Pulmonary artery endothelial cell (primary cell): ENCODE data around the gene TRIM49D1. TPM values are rescaled to one million over a fixed set of nuclear protein-coding genes. Genes with fewer than 3 reads are reported as not detected.
"Not testable (repeated sequence)": the region's sequence is repeated elsewhere in the genome, so short reads cannot be mapped to it uniquely, and the experiment has no call there.

Experiments used
- DNase-seq: peaks from one replicate; pipeline ENCODE4 v3.0.0-alpha.2; 2011; ENCODE audit warnings: low read depth, low spot score
- total RNA-seq: library from RNA; depleted of rRNA; stranded (reverse); fragments of >200 nt; gene quantifications from 2 replicates; pipeline ENCODE4 v1.2.3, GENCODE V29; 2014

TRIM49D1 gene, protein sequence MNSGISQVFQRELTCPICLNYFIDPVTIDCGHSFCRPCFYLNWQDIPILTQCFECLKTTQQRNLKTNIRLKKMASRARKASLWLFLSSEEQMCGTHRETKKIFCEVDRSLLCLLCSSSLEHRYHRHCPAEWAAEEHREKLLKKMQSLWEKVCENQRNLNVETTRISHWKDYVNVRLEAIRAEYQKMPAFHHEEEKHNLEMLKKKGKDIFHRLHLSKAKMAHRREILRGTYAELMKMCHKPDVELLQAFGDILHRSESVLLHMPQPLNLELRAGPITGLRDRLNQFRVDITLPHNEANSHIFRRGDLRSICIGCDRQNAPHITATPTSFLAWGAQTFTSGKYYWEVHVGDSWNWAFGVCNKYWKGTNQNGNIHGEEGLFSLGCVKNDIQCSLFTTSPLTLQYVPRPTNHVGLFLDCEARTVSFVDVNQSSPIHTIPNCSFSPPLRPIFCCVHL
- not detected in 2 replicates for total RNA-seq

DNA sequence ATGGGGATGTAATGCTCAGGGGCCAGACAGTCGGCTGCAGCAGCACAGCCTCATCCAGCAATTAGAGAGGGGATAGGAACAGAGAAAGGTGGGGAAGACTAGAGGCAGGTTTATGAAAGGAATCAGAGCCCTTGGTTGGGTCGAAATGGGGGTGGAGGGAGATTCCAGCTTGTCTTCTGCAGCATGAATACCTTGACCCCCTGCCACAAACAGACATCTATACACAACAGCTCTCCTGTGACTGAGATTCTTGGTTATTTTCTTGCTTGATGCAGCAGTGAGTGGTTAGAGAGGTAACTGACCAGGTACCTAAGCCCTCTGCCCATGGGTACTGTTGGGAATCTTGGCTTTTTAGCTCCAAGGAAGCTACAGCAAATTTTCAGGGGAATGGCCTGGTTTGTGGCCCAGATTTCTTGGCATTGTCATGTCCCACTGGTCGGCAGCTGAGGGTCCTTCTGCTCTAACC, at the start of gene TRIM49D1:
TRIM49D1 (minus strand) TSS at position 51 of the 466 bp plus-strand sequence. CDS start 4,535 bp downstream, outside the sequence.
- no peak for DNase-seq

DNA sequence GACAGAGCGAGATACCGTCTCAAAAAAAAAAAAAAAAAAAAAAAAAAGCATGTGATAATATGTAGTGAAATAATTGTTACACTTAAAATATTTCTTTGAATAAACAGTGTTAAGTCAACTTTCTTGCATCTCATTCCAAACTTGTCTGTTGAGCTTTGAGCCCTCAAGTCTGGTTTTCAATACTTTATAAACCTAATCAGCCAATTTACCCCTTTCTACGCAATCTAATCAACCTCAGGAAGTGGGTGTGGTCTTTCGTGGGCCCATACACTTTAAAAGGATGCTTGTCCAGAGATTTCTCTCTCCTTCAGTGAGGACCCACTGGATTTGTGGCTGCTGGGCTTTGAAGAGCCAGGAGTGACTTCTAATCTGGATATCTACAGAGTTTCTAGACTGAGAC, 43.7 kb upstream of the TRIM49D1 start, which contains the start of gene TRIM64:
TRIM64 (plus strand) TSS at position 301 of the 400 bp plus-strand sequence. CDS start 2,467 bp downstream, outside the sequence.
- DNase-seq, result not testable (repeated sequence)

DNA sequence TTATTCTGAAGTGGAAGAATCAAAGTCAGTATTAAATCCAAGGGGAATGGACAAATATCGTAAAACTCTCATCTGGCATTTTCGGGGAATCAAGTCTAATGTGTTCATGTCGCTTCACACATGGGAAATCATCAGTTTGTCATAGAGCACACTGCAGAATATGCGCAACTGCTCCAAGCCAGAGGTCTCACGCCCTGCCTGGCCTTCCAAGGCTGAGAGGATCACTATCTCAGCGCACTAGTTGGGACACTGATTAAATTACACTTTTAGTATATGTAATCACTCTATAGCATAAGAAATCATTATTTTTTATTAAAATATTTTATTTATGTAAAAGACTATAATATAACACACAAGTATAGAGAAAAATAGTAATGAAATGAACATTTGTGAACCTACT, 38.8 kb upstream of the TRIM49D1 start:
- not testable (repeated sequence) for DNase-seq

DNA sequence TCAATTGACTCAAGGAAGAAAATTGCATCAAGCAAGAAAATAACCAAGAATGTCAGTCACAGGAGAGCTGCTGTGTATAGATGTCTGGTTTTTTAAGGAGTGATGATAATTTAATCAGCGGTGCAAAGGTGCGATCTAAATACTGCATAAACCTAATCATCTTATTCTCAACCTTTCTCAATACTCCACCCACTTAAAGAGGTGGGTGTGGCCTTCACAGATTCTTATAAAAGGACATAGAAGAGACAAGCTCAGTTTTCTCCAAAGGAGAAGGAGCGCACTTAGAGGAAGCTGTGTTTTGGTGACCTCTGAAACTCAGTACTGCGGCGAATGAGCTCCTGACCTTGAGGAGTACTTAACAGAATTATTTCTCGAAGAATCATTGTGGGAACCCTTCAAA, 1.7 kb upstream of the TRIM49D1 start, which contains the start of gene TRIM49D2:
TRIM49D2 (plus strand) TSS at position 301 of the 400 bp plus-strand sequence. CDS start 2,698 bp downstream, outside the sequence.
- DNase-seq, result not testable (repeated sequence)

DNA sequence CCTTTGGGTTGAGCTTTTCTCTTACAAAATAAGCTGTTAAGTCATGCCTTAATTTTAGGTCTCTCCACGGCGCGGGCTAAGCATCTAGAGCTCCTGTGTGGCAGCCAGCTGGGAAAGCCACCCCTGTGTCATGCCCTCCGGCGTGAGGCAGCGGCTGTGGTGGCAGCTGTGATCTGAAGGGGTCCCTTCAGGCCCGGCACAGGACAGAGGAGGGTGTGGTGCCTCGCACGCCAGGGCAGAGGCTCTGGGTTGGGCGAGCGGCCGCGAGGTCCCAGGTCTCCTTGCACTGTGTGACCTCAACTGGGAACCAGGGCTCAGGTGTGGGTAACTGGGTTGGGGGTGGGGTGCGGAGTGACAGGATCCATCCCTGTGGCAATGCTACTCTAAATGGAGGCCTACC, 21.2 kb downstream of the TRIM49D1 start:
- not testable (repeated sequence) for DNase-seq

DNA sequence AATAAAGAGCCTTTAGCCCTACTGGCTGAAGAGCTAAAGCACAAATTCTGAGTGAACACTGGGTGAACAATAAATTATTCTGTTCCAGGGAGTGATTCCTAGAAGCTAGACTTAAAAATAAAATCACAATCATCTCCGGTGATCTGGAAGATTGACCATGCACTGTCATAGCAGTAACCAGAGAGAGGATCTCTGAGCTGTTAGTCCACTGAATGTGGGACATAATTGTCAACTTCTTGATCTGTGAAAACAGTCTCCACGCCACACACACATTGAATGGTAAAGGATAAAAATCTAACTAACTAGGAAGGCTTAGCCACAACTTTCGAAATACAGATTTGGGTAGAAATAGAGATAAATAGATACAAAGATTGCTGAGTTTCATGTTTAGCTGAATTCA, 28.8 kb downstream of the TRIM49D1 start:
- not testable (repeated sequence) for DNase-seq

DNA sequence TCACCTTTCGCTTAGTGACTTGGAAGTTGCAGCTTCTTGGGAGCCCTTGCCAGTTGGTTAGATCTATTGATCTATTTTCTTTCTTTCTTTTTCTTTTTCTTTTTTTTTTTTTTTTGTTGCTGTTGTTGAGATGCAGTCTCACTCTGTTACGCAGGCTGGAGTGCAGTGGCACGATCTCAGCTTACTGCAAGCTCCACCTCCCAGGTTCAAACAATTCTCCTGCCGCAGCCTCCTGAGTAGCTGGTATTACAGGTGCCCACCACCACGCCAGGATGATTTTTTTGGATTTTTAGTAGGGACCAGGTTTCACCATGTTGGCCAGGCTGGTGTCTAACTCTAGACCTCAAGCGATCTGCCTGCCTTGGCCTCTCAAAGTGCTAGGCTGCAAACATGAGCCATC, 44.5 kb downstream of the TRIM49D1 start:
- not testable (repeated sequence) for DNase-seq

DNA sequence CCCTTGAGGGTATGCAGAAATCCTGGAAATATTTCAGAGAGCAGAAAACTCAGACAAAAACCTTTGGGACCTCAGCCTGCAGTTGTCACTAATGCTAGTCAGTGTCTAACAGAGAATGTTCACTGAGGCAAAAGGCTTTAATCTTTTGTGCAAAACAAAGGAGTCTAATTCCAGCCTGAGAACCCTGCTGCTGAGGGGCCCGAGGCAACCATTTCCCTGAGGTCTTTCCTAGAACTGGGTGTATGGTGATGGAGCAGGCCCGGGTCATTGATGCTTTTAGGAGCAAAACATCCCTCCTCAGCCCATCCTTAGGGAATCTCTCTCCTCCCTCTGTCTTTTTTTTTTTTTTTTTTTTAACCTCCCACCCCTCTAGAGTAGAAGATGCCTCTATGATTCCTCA, 49.5 kb downstream of the TRIM49D1 start:
- not testable (repeated sequence) for DNase-seq

DNA sequence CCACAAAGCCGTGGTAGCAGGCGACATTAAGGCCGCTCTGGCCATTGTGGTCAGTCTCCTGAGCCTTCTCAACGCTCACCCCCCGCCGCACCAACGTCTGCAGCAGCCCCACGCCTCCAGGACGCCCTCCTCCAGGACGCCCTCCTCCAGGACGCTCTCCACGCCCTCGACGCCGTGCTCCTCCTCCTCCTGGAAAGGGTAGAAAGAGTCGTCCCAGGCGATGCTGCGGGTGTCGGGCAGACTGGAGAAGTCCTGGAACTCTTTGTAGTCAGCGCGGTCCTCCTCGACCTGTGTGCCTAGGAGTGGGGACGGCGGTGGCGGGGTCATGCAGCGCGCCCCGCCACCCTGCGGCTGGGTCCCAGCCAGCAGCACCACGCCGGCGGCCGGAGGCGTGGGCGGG, 56.8 kb downstream of the TRIM49D1 start:
- DNase-seq, result not testable (repeated sequence)

DNA sequence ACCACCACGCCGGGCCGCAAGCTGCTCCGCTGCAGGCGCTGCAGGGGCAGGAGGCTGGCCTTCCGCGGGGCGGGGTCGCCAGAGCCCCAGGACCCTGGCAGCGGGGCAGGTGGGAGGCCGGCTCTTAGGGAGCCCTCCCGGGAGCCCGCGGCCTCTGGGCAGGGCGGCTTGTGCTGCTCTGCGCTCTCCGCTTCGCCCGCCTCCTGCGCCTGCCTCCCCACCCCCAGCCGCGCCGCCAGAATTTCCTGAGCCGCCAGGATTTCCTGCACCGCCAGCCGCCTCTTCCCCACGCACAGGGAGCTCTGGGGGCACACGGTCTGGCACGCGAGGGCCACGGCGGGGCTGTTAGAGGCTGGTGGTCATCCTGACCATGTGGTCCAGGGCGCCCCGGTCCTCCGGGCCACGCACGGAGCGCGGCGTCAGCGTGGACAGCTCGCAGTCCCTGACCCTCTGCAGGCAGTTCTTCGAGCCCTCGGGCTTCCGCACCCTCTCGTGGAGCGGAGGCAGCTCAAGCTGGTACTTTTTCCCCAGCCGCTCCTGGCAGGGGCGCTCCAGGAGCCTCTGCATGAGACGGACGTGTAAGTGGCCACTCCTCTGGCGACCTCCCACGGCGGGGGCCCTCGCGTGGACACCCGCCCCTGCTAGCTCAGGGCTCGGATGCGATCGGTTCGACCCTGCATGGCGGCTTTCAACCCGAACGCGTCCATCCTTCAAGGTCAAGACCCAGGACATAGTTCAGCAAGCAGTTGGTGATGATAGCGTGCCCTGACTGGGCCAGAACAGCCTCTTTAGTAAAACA, 57.9 kb downstream of the TRIM49D1 start:
- not testable (repeated sequence) for DNase-seq

Other genes with a start within 250 kb of the TRIM49D1 start
- not detected in 2 replicates for gene TRIM77, start 211.9 kb downstream of the TRIM49D1 start, total RNA-seq
- not detected in 2 replicates for gene TRIM49, start 113.7 kb downstream of the TRIM49D1 start, total RNA-seq
- not detected in 2 replicates for gene TRIM64B, start 43.8 kb downstream of the TRIM49D1 start, total RNA-seq
- gene TRIM49D2, start 1.8 kb upstream of the TRIM49D1 start, total RNA-seq, result not detected in 2 replicates
- not detected in 2 replicates for gene TRIM64, start 43.8 kb upstream of the TRIM49D1 start, total RNA-seq
- not detected in 2 replicates for gene TRIM49C, start 108.9 kb upstream of the TRIM49D1 start, total RNA-seq
- not detected in 2 replicates for gene UBTFL1, start 163.7 kb upstream of the TRIM49D1 start, total RNA-seq
- gene NAALAD2, start 212.4 kb upstream of the TRIM49D1 start, total RNA-seq, result 0.21 and 0.40 TPM in 2 replicates